H9 (cell line): ENCODE measurements around the gene UXT. TPM values are rescaled to one million over a fixed set of nuclear protein-coding genes. Genes with fewer than 3 reads are reported as not detected.

ENCODE experiments used
- DNase-seq: peaks from one replicate; pipeline ENCODE4 v3.0.0-alpha.2; 2017
- H2AFZ ChIP-seq: one replicate; pipeline ENCODE4 v1.6.1; 2013; ENCODE audit warnings: mild to moderate bottlenecking, low read length, control low read depth, moderate library complexity
- H2AK5ac ChIP-seq: 2 replicates; pipeline ENCODE4 v1.6.1; 2013; ENCODE audit warnings: low read length, control low read depth, mixed read lengths; ENCODE audit not compliant: insufficient read length
- H2BK120ac ChIP-seq: one replicate; pipeline ENCODE4 v1.6.1; 2013; ENCODE audit warnings: low read depth, mild to moderate bottlenecking, low read length, control low read depth, inconsistent platforms; ENCODE audit not compliant: poor library complexity, severe bottlenecking
- H2BK12ac ChIP-seq: 2 replicates; pipeline ENCODE4 v1.6.1; 2013; ENCODE audit warnings: low read length, control low read depth, mixed read lengths, low read depth; ENCODE audit not compliant: insufficient read length
- H2BK15ac ChIP-seq: 2 replicates; pipeline ENCODE4 v1.6.1; 2013; ENCODE audit warnings: low read depth, low read length, control low read depth
- H2BK20ac ChIP-seq: one replicate; pipeline ENCODE4 v1.6.1; 2013; ENCODE audit warnings: low read depth, mild to moderate bottlenecking, low read length, control low read depth, inconsistent platforms; ENCODE audit not compliant: poor library complexity, severe bottlenecking
- H2BK5ac ChIP-seq: 2 replicates; pipeline ENCODE4 v1.6.1; 2013; ENCODE audit warnings: low read length, control low read depth, mixed read lengths; ENCODE audit not compliant: insufficient read length
- H3K14ac ChIP-seq: 2 replicates; pipeline ENCODE4 v1.6.1; 2013; ENCODE audit warnings: low read length, control low read depth; ENCODE audit not compliant: insufficient read depth
- H3K18ac ChIP-seq: 2 replicates; pipeline ENCODE4 v1.6.1; 2013; ENCODE audit warnings: low read depth, mild to moderate bottlenecking, mixed read lengths, low read length, control low read depth; ENCODE audit not compliant: insufficient read length
- H3K23ac ChIP-seq: 2 replicates; pipeline ENCODE4 v1.6.1; 2013; ENCODE audit warnings: low read length, control low read depth, mixed read lengths, low read depth; ENCODE audit not compliant: insufficient read length
- H3K23me2 ChIP-seq: 2 replicates; pipeline ENCODE4 v1.6.1; 2013; ENCODE audit warnings: low read depth, mild to moderate bottlenecking, mixed read lengths, low read length, control low read depth; ENCODE audit not compliant: insufficient read length, poor library complexity, severe bottlenecking
- H3K27ac ChIP-seq: 2 replicates; pipeline ENCODE4 v1.5.1; 2013; ENCODE audit warnings: low read length, control low read depth, mixed read lengths, low read depth; ENCODE audit not compliant: insufficient read length
- H3K27me3 ChIP-seq: 2 replicates; pipeline ENCODE4 v1.6.1; 2013; ENCODE audit warnings: low read length, control low read depth, inconsistent platforms; ENCODE audit not compliant: insufficient read depth
- H3K4ac ChIP-seq: 2 replicates; pipeline ENCODE4 v1.6.1; 2013; ENCODE audit warnings: low read depth, mild to moderate bottlenecking, control low read depth, inconsistent platforms, low read length, moderate library complexity
- H3K4me1 ChIP-seq: 2 replicates; pipeline ENCODE4 v1.6.1; 2013; ENCODE audit warnings: low read length, control low read depth, inconsistent platforms; ENCODE audit not compliant: insufficient read depth
- H3K4me2 ChIP-seq: 2 replicates; pipeline ENCODE4 v1.6.1; 2013; ENCODE audit warnings: low read length, control low read depth, mixed read lengths; ENCODE audit not compliant: insufficient read length, insufficient read depth
- H3K56ac ChIP-seq: 2 replicates; pipeline ENCODE4 v1.6.1; 2013; ENCODE audit warnings: low read depth, mild to moderate bottlenecking, mixed read lengths, low read length, control low read depth; ENCODE audit not compliant: insufficient read length
- H3K79me1 ChIP-seq: 2 replicates; pipeline ENCODE4 v1.6.1; 2013; ENCODE audit warnings: low read depth, mild to moderate bottlenecking, moderate library complexity, low read length, control low read depth, inconsistent platforms; ENCODE audit not compliant: insufficient read depth, poor library complexity, severe bottlenecking
- H3K79me2 ChIP-seq: 2 replicates; pipeline ENCODE4 v1.6.1; 2013; ENCODE audit warnings: low read length, control low read depth, inconsistent platforms; ENCODE audit not compliant: insufficient read depth
- H3K9ac ChIP-seq: 2 replicates; pipeline ENCODE4 v1.6.1; 2013; ENCODE audit warnings: low read length, control low read depth, mixed read lengths; ENCODE audit not compliant: insufficient read length; ENCODE audit errors: extremely low read depth
- H3K9me3 ChIP-seq: one replicate; pipeline ENCODE4 v1.6.1; 2013; ENCODE audit warnings: low read depth, low read length, inconsistent platforms; ENCODE audit not compliant: control insufficient read depth
- H3T11ph ChIP-seq: one replicate; pipeline ENCODE4 v1.6.1; 2013; ENCODE audit warnings: mild to moderate bottlenecking, low read length, control low read depth, inconsistent platforms
- H4K20me1 ChIP-seq: one replicate; pipeline ENCODE4 v1.6.1; 2013; ENCODE audit not compliant: control insufficient read depth, insufficient read length, insufficient read depth
- H4K5ac ChIP-seq: 2 replicates; pipeline ENCODE4 v1.6.1; 2013; ENCODE audit warnings: low read depth, mild to moderate bottlenecking, mixed read lengths, low read length, control low read depth; ENCODE audit not compliant: insufficient read length
- H4K8ac ChIP-seq: replicated peaks from 2 replicates; pipeline ENCODE4 v1.6.1; 2013; ENCODE audit warnings: low read length, control low read depth, mixed read lengths, low read depth; ENCODE audit not compliant: insufficient read length
- H4K91ac ChIP-seq: 2 replicates; pipeline ENCODE4 v1.6.1; 2013; ENCODE audit warnings: low read depth, mild to moderate bottlenecking, moderate library complexity, mixed read lengths, low read length, control low read depth; ENCODE audit not compliant: insufficient read length
- H3K27ac Mint-ChIP-seq, 3 experiments: 2 replicates in 2 of 3; 3 replicates in 1 of 3; pipeline ENCODE4 v1.8.0; 2020 to 2021; ENCODE audit warnings: mixed read lengths in 3 of 3, mild to moderate bottlenecking in 1 of 3, moderate library complexity in 1 of 3
- H3K27me3 Mint-ChIP-seq: 2 replicates; pipeline ENCODE4 v1.8.0; 2021; ENCODE audit warnings: low read depth, mild to moderate bottlenecking, moderate library complexity, mixed read lengths
- H3K36me3 Mint-ChIP-seq, 3 experiments: 2 replicates in 2 of 3; 3 replicates in 1 of 3; pipeline ENCODE4 v1.8.0; 2020 to 2021; ENCODE audit warnings: low read depth in 3 of 3, mixed read lengths in 3 of 3; ENCODE audit not compliant: insufficient read depth in 1 of 3
- H3K4me1 Mint-ChIP-seq, 2 experiments: 2 replicates each; pipeline ENCODE4 v1.8.0; 2020; ENCODE audit warnings: mixed read lengths in 2 of 2
- H3K4me3 Mint-ChIP-seq, 2 experiments: 2 replicates in 1 of 2; 3 replicates in 1 of 2; pipeline ENCODE4 v1.8.0; 2020 to 2021; ENCODE audit warnings: mild to moderate bottlenecking in 2 of 2, mixed read lengths in 2 of 2, moderate library complexity in 1 of 2
- H3K9me3 Mint-ChIP-seq, 2 experiments: 2 replicates in 1 of 2; 3 replicates in 1 of 2; pipeline ENCODE4 v1.8.0; 2020; ENCODE audit warnings: mild to moderate bottlenecking in 2 of 2, mixed read lengths in 2 of 2, moderate library complexity in 1 of 2
- total RNA-seq: library from RNA; stranded (reverse); gene quantifications from 2 replicates; pipeline ENCODE4 v1.2.1, GENCODE V29; 2021
- TF ChIP-seq, protein P1 (sequence below): fragments of 200-600 bp; sonication (generic); conservative IDR thresholded peaks from 3 replicates; pipeline ENCODE4 v1.8.0; 2021; ENCODE audit warnings: antibody characterized with exemption, mild to moderate bottlenecking

The UXT gene
- total RNA-seq, 1 experiment from 2014 or later = 95.1 TPM

DNA sequence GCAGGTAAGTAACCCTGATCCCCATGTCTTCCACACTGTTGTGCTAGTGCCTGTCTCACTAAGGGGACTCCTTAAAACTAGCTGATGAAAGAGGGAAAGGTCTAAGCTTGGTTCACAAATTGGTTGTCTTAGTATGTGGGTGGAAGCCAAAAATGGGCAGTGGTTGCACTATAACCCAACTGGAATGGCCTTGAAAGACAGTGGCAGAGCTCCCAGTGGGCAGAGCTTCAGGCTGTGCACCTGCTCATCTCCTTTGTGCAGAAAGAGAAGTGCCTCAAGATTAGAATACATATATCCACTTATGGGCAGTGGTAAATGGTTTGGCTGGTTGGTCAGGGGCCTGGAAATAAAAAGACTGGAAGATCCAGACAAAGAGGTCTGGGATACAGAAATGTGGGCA, 46.6 kb downstream of the UXT start:
- Histone ChIP-seq H2AFZ (no peak overlapping the region), H4K5ac (no peak overlapping the region), H3K18ac (no peak overlapping the region), H3K9ac (no peak overlapping the region), H3K4me2 (no peak overlapping the region), H4K8ac (no peak overlapping the region), H3K79me2 (no peaks in the 10 kb centered on the region), H4K91ac (no peak overlapping the region), H2BK20ac (no peak overlapping the region), H3K4me1 (no peaks in the 10 kb centered on the region; the same call in 1 of the 2 replicates), H2BK5ac (no peak overlapping the region), H4K20me1 (no peaks in the 10 kb centered on the region), H3K27ac (no peak overlapping the region), H3K56ac (no peak overlapping the region), H3K23me2 (no peaks in the 10 kb centered on the region), H3T11ph (no peak overlapping the region), H3K79me1 (no peaks in the 10 kb centered on the region), H3K23ac (no peak overlapping the region), H2BK12ac (no peak overlapping the region), H2BK15ac (no peak overlapping the region), H2BK120ac (no peak overlapping the region), H3K4ac (no peak overlapping the region), H2AK5ac (no peak overlapping the region), H3K27me3 (no peaks in the 10 kb centered on the region), H3K14ac (no peak overlapping the region), H3K9me3 (peaks cover 44% of the 10 kb centered on the region)
- peaks cover 0 to 15% (median 11%) of the 10 kb centered on the region in 3 experiments; a peak in 5 of 7 replicates for H3K36me3 Mint-ChIP-seq
- no peak overlapping the region for H3K4me3 Mint-ChIP-seq
- DNase-seq = no peak
- no peaks in the 10 kb centered on the region; the same call in 1 of the 2 replicates for H3K27me3 Mint-ChIP-seq
- H3K4me1 Mint-ChIP-seq = peaks cover 11 to 26% of the 10 kb centered on the region in 2 experiments
- peaks cover 79 to 85% of the 10 kb centered on the region in 2 experiments for H3K9me3 Mint-ChIP-seq
- TF ChIP-seq, protein P1, sequence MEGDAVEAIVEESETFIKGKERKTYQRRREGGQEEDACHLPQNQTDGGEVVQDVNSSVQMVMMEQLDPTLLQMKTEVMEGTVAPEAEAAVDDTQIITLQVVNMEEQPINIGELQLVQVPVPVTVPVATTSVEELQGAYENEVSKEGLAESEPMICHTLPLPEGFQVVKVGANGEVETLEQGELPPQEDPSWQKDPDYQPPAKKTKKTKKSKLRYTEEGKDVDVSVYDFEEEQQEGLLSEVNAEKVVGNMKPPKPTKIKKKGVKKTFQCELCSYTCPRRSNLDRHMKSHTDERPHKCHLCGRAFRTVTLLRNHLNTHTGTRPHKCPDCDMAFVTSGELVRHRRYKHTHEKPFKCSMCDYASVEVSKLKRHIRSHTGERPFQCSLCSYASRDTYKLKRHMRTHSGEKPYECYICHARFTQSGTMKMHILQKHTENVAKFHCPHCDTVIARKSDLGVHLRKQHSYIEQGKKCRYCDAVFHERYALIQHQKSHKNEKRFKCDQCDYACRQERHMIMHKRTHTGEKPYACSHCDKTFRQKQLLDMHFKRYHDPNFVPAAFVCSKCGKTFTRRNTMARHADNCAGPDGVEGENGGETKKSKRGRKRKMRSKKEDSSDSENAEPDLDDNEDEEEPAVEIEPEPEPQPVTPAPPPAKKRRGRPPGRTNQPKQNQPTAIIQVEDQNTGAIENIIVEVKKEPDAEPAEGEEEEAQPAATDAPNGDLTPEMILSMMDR = no peak
- H3K27ac Mint-ChIP-seq = peak overlapping the region in 1 of 3 experiments; percentile 68; a peak in 2 of 7 replicates
